ENCODE results near the gene TNFAIP8. TPM values are rescaled to one million over a fixed set of nuclear protein-coding genes. Genes with fewer than 3 reads are reported as not detected.

Gene TNFAIP8
- total and polyA plus RNA-seq, 2 donors (not counting 1 experiment from before 2014, with no cell fraction given), result 36.7 to 37.7 TPM

- TF ChIP-seq EZH2 (IDR thresholded peaks at IDR 0.05; ENCODE audit: low read length, missing control alignments) (no peak), CTCF (conservative IDR thresholded peaks at IDR 0.05 in 1 of 2, IDR thresholded peaks at IDR 0.05 in 1 of 2; ENCODE audit: low read depth in 1 of 2, low read length in 2 of 2) (no peak)
- no peak overlapping the region for H2AFZ ChIP-seq (ENCODE audit: low read length)
- H3K9me3 ChIP-seq (ENCODE audit: control insufficient read depth, insufficient read depth, low read depth, low read length), result no peaks in the 10 kb centered on the region
- no peaks in the 10 kb centered on the region for H3K4me1 ChIP-seq (ENCODE audit: control insufficient read depth, extremely low read depth, insufficient read depth, low read length)
- no peak overlapping the region for H3K9ac ChIP-seq (ENCODE audit: insufficient read depth, low read length)
- no peaks in the 10 kb centered on the region for H3K79me2 ChIP-seq (ENCODE audit: control insufficient read depth, insufficient read depth, low read length)
- no peaks in the 10 kb centered on the region for H3K27me3 ChIP-seq (ENCODE audit: control insufficient read depth, insufficient read depth, low read length)
- H3K4me3 ChIP-seq (replicated peaks in 1 of 4; ENCODE audit: control extremely low read depth in 1 of 4, insufficient read depth in 1 of 4, low read depth in 3 of 4, low read length in 4 of 4), result no peak overlapping the region
- no peak overlapping the region for H3K4me2 ChIP-seq (ENCODE audit: extremely low read depth, insufficient read depth, low read length)
- H4K20me1 ChIP-seq (ENCODE audit: control insufficient read depth, extremely low read depth, insufficient read depth, low read length), result no peaks in the 10 kb centered on the region
- no peak overlapping the region for H3K27ac ChIP-seq (ENCODE audit: insufficient read depth, low read length)
- no peaks in the 10 kb centered on the region for H3K36me3 ChIP-seq (ENCODE audit: control insufficient read depth, insufficient read depth, low read length)
- no peak for DNase-seq (ENCODE audit: low read depth in 2 of 2)
These were observed 14.1 kb upstream of the TNFAIP8 start for GRCh38 chr5:119341452-119342349.

- H3K4me3 ChIP-seq (replicated peaks in 1 of 4; ENCODE audit: control extremely low read depth in 1 of 4, insufficient read depth in 1 of 4, low read depth in 3 of 4, low read length in 4 of 4), result no peak overlapping the region
- DNase-seq (ENCODE audit: low read depth in 2 of 2), result peak in 1 of 2 donors; percentile 36
- H3K4me1 ChIP-seq (ENCODE audit: control insufficient read depth, extremely low read depth, insufficient read depth, low read length), result no peaks in the 10 kb centered on the region
- no peak overlapping the region for H2AFZ ChIP-seq (ENCODE audit: low read length)
- H3K79me2 ChIP-seq (ENCODE audit: control insufficient read depth, insufficient read depth, low read length), result no peaks in the 10 kb centered on the region
- H3K27me3 ChIP-seq (ENCODE audit: control insufficient read depth, insufficient read depth, low read length), result no peaks in the 10 kb centered on the region
- no peak overlapping the region for H3K9ac ChIP-seq (ENCODE audit: insufficient read depth, low read length)
- no peak overlapping the region for H3K27ac ChIP-seq (ENCODE audit: insufficient read depth, low read length)
- H3K36me3 ChIP-seq (ENCODE audit: control insufficient read depth, insufficient read depth, low read length), result no peaks in the 10 kb centered on the region
- TF ChIP-seq EZH2 (IDR thresholded peaks at IDR 0.05; ENCODE audit: low read length, missing control alignments), result no peak
- TF ChIP-seq CTCF (conservative IDR thresholded peaks at IDR 0.05 in 1 of 2, IDR thresholded peaks at IDR 0.05 in 1 of 2; ENCODE audit: low read depth in 1 of 2, low read length in 2 of 2), result no peak
- H4K20me1 ChIP-seq (ENCODE audit: control insufficient read depth, extremely low read depth, insufficient read depth, low read length), result no peaks in the 10 kb centered on the region
- H3K4me2 ChIP-seq (ENCODE audit: extremely low read depth, insufficient read depth, low read length), result no peak overlapping the region
- no peaks in the 10 kb centered on the region for H3K9me3 ChIP-seq (ENCODE audit: control insufficient read depth, insufficient read depth, low read depth, low read length)
These were observed 13.4 kb upstream of the TNFAIP8 start for GRCh38 chr5:119342406-119342805.

GRCh38 chr5:119343052-119343451 is 12.8 kb upstream of the TNFAIP8 start:
- H3K4me3 ChIP-seq (replicated peaks in 1 of 4; ENCODE audit: control extremely low read depth in 1 of 4, insufficient read depth in 1 of 4, low read depth in 3 of 4, low read length in 4 of 4), result no peak overlapping the region
- H3K9ac ChIP-seq (ENCODE audit: insufficient read depth, low read length), result no peak overlapping the region
- H3K4me1 ChIP-seq (ENCODE audit: control insufficient read depth, extremely low read depth, insufficient read depth, low read length), result peaks cover 2% of the 10 kb centered on the region
- no peaks in the 10 kb centered on the region for H3K79me2 ChIP-seq (ENCODE audit: control insufficient read depth, insufficient read depth, low read length)
- TF ChIP-seq CTCF (conservative IDR thresholded peaks at IDR 0.05 in 1 of 2, IDR thresholded peaks at IDR 0.05 in 1 of 2; ENCODE audit: low read depth in 1 of 2, low read length in 2 of 2) (no peak), EZH2 (IDR thresholded peaks at IDR 0.05; ENCODE audit: low read length, missing control alignments) (no peak)
- DNase-seq (ENCODE audit: low read depth in 2 of 2), result peak; percentile 60 to 73
- H3K9me3 ChIP-seq (ENCODE audit: control insufficient read depth, insufficient read depth, low read depth, low read length), result no peaks in the 10 kb centered on the region
- no peak overlapping the region for H2AFZ ChIP-seq (ENCODE audit: low read length)
- H4K20me1 ChIP-seq (ENCODE audit: control insufficient read depth, extremely low read depth, insufficient read depth, low read length), result no peaks in the 10 kb centered on the region
- H3K4me2 ChIP-seq (ENCODE audit: extremely low read depth, insufficient read depth, low read length), result no peak overlapping the region
- H3K27me3 ChIP-seq (ENCODE audit: control insufficient read depth, insufficient read depth, low read length), result no peaks in the 10 kb centered on the region
- H3K27ac ChIP-seq (ENCODE audit: insufficient read depth, low read length), result no peak overlapping the region
- no peaks in the 10 kb centered on the region for H3K36me3 ChIP-seq (ENCODE audit: control insufficient read depth, insufficient read depth, low read length)
